Measurements from ENCODE around the gene CNKSR3. TPM values are rescaled to one million over a fixed set of nuclear protein-coding genes. Genes with fewer than 3 reads are reported as not detected.

CNKSR3 gene
- total and polyA plus RNA-seq, 2 of the 8 experiments (the other 6 are each of a cell fraction or from before 2014, with no cell fraction given), result 1.2 to 6.2 TPM

- Histone ChIP-seq H3K4ac (replicated peaks; ENCODE audit: insufficient read length, low read depth, low read length) (no peak overlapping the region), H2AFZ (ENCODE audit: low read length) (no peak overlapping the region), H3K79me2 (ENCODE audit: control insufficient read depth in 1 of 2, insufficient read depth in 2 of 2, low read length in 2 of 2) (no peaks in the 10 kb centered on the region), H2AK5ac (ENCODE audit: low read depth, low read length) (no peak overlapping the region), H3K4me1 (replicated peaks in 1 of 4; ENCODE audit: control insufficient read depth in 3 of 4, insufficient read depth in 4 of 4, low read length in 3 of 4) (peaks cover 0 to 3% (median 0%) of the 10 kb centered on the region in 4 experiments; a peak in 1 of 7 replicates), H4K5ac (ENCODE audit: insufficient read length, low read depth, low read length) (no peak overlapping the region), H3K36me3 (ENCODE audit: control insufficient read depth in 2 of 4, insufficient read depth in 4 of 4, low read length in 3 of 4) (peaks cover 0 to 5% (median 2%) of the 10 kb centered on the region in 4 experiments; a peak in 2 of 8 replicates), H3K23me2 (ENCODE audit: low read depth, low read length) (no peaks in the 10 kb centered on the region), H3K18ac (ENCODE audit: extremely low read depth, low read length) (no peak overlapping the region), H2BK20ac (ENCODE audit: low read length) (no peak overlapping the region), H2BK5ac (ENCODE audit: low read depth, low read length) (no peak overlapping the region), H3K9me3 (ENCODE audit: insufficient read depth in 2 of 2, low read depth in 1 of 2, low read length in 1 of 2) (no peaks in the 10 kb centered on the region), H3K4me3 (ENCODE audit: extremely low read depth in 1 of 4, insufficient read depth in 2 of 4, low read depth in 3 of 4, low read length in 4 of 4) (no peak overlapping the region), H3K4me2 (ENCODE audit: insufficient read depth in 1 of 2, low read depth in 2 of 2, low read length in 2 of 2) (no peak overlapping the region), H4K20me1 (replicated peaks in 1 of 2; ENCODE audit: control insufficient read depth in 1 of 2, insufficient read depth in 2 of 2, low read length in 2 of 2) (no peaks in the 10 kb centered on the region), H3K14ac (ENCODE audit: insufficient read length) (no peak overlapping the region), H3K9ac (replicated peaks in 1 of 4; ENCODE audit: extremely low read depth in 1 of 4, low read depth in 3 of 4, low read length in 3 of 4) (no peak overlapping the region), H3K23ac (ENCODE audit: insufficient read length) (no peak overlapping the region), H2BK15ac (ENCODE audit: low read length) (no peak overlapping the region), H3K79me1 (ENCODE audit: low read depth, low read length) (no peaks in the 10 kb centered on the region), H2BK120ac (replicated peaks; ENCODE audit: low read depth, low read length) (no peak overlapping the region), H3K27ac (ENCODE audit: low read depth, low read length) (no peak overlapping the region), H2BK12ac (ENCODE audit: low read depth, low read length) (no peak overlapping the region), H4K8ac (ENCODE audit: extremely low read depth, insufficient read depth, low read length) (no peak overlapping the region), H3K27me3 (replicated peaks in 1 of 4; ENCODE audit: control insufficient read depth in 3 of 4, extremely low read depth in 1 of 4, insufficient read depth in 3 of 4, low read length in 3 of 4) (no peaks in the 10 kb centered on the region), H4K91ac (replicated peaks; ENCODE audit: insufficient read length, low read length) (no peak overlapping the region), H3K56ac (replicated peaks; ENCODE audit: insufficient read length, low read depth, low read length) (no peak overlapping the region)
- TF ChIP-seq SUZ12 (IDR thresholded peaks at IDR 0.05; ENCODE audit: low read length) (no peak), CBX8 (IDR thresholded peaks at IDR 0.05; ENCODE audit: borderline replicate concordance, low read depth, low read length) (no peak), BACH1 (IDR thresholded peaks at IDR 0.05; ENCODE audit: low read length) (no peak), POU5F1 (IDR thresholded peaks at IDR 0.05; ENCODE audit: low read depth, low read length) (no peak), JUND (IDR thresholded peaks at IDR 0.05; ENCODE audit: low read length) (no peak), CREB1 (IDR thresholded peaks at IDR 0.05) (no peak), SP4 (IDR thresholded peaks at IDR 0.05; ENCODE audit: low read length) (no peak), SAP30 (IDR thresholded peaks at IDR 0.05; ENCODE audit: insufficient read depth, insufficient replicate concordance, low read length) (no peak), SRF (IDR thresholded peaks at IDR 0.05; ENCODE audit: low read depth, low read length) (no peak), SP2 (IDR thresholded peaks at IDR 0.05; ENCODE audit: low read length) (no peak), CHD1 (IDR thresholded peaks at IDR 0.05; ENCODE audit: low read depth, low read length) (no peak), YY1 (IDR thresholded peaks at IDR 0.05; ENCODE audit: low read depth, low read length) (no peak), MAFK (IDR thresholded peaks at IDR 0.05; ENCODE audit: low read depth, low read length) (no peak), EGR1 (IDR thresholded peaks at IDR 0.05; ENCODE audit: borderline replicate concordance, low read depth, low read length) (no peak), GABPA (IDR thresholded peaks at IDR 0.05; ENCODE audit: borderline replicate concordance, insufficient read depth, low read length) (no peak), FOSL1 (IDR thresholded peaks at IDR 0.05; ENCODE audit: insufficient read depth, low read depth, low read length) (no peak)
- DNase-seq (ENCODE audit: low read depth in 1 of 2, low spot score in 2 of 2) (no peak), FAIRE-seq (no peak)
- ChIA-PET POLR2A (ENCODE audit: partially characterized antibody) (no interaction called here), CTCF (ENCODE audit: partially characterized antibody) (no interaction called here)
- 96% methylated on average over 5 of the region's 5 CpGs; no CpG with 5 or more reads in 1 of the 2 experiments for whole genome bisulfite sequencing, 2 experiments (ENCODE audit: extremely low coverage in 1 of 2, insufficient coverage in 1 of 2, insufficient read length in 1 of 2, insufficient replicate concordance in 2 of 2, low coverage in 1 of 2, low lambda C conversion rate in 2 of 2, missing lambda C conversion rate in 1 of 2)
Observed at GRCh38 chr6:154407440-154407839, 103.0 kb downstream of the CNKSR3 start.
